ENCODE results near the gene RORC. TPM values are rescaled to one million over a fixed set of nuclear protein-coding genes. Genes with fewer than 3 reads are reported as not detected.

RORC gene
- total RNA-seq, 4 donors from 2014 or later, result 0.21 to 0.90 TPM; not detected in 2

- Histone ChIP-seq H3K27me3 (no peaks in the 10 kb centered on the region), H3K27ac (peak overlapping the region in 3 of 4 donors; percentile 56 to 67 (median 57)), H3K9me3 (no peaks in the 10 kb centered on the region), H3K4me1 (peaks cover 0 to 19% (median 0%) of the 10 kb centered on the region in 4 donors), H3K36me3 (peaks cover 0 to 6% (median 0%) of the 10 kb centered on the region in 3 donors), H3K4me3 (peak overlapping the region; percentile 54 to 69 (median 63))
- no peak for DNase-seq (ENCODE audit: low spot score in 2 of 2)
- WGBS, 2 donors, result 0% methylated on average over 46 to 50 of the region's 52 CpGs
- TF ChIP-seq CTCF (IDR thresholded peaks at IDR 0.05) (no peak), EP300 (IDR thresholded peaks at IDR 0.05) (no peak)
Measured at GRCh38 chr1:151790940-151791651, 40.5 kb downstream of the RORC start.

DNA sequence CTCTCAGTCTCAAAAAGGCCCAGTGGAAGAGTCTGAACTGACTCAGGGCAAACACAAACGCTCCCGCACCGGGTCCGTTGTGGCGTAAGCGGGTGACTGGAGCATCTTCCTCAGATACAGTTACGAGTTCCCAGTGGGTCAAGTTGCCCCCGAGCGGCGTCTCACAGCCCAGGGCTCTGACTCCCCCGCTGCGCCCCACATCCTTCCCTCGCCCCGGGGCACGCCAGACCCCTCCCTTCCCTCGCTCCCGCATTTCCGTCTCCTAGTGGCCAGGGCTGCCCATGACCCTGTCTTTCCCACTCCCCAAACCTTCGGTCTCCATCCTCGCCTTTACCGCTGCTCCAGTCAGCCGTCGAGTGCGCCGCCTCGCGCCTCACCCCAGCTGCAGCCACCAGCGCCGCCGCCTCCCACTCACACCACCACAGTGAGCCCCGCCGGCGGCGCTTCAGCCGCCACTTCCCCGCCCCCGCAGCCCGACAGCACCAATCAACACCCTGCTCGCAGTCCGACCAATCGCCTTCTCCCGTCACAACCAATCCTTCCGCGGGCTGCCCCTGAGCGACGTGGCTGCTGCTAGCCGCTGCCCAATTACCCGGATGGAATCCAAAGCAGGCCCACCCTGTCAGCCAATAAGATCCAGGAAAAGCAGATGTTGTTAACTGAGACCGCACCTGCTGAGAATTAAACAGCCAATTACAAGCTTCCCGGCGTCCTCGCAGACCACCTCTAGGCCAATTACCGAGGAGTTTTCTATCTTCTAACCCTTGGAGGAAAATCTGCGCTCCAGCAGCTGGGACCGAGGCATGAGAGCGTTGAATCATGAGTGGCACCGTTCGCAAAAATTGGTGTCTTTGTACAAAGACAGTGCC lies 41.3 kb downstream of the RORC start, which contains the start of gene TDRKH:
TSS of gene TDRKH (minus strand) at position 430 of the 869 bp plus-strand sequence. CDS start 7,478 bp downstream, outside the sequence.
- Histone ChIP-seq H3K36me3 (peaks cover 0 to 6% (median 0%) of the 10 kb centered on the region in 3 donors), H3K4me1 (peaks cover 0 to 19% (median 0%) of the 10 kb centered on the region in 4 donors), H3K27ac (peak within 1 kb of the TSS in 3 of 4 donors; percentile 56 to 71 (median 57)), H3K4me3 (peak within 1 kb of the TSS; percentile 54 to 69 (median 63)), H3K27me3 (no peaks in the 10 kb centered on the region), H3K9me3 (no peaks in the 10 kb centered on the region)
- TF ChIP-seq POLR2A (IDR thresholded peaks at IDR 0.05) (peak; percentile 10 to 74), CTCF (IDR thresholded peaks at IDR 0.05) (peak in 4 of 5 experiments; percentile 15 to 76 (median 36)), EP300 (IDR thresholded peaks at IDR 0.05) (peak; percentile 20 to 74)
- DNase-seq (ENCODE audit: low spot score in 2 of 2), result peak; percentile 95 to 97
- 1% methylated on average over 58 of the region's 58 CpGs for WGBS, 2 donors

GRCh38 chr1:151787689-151788088 lies 43.9 kb downstream of the RORC start:
- TF ChIP-seq EP300 (IDR thresholded peaks at IDR 0.05) (no peak), CTCF (IDR thresholded peaks at IDR 0.05) (no peak), POLR2A (IDR thresholded peaks at IDR 0.05) (no peak)
- DNase-seq (ENCODE audit: low spot score in 2 of 2), result no peak
- peaks cover 0 to 19% (median 0%) of the 10 kb centered on the region in 4 donors for H3K4me1 ChIP-seq
- H3K36me3 ChIP-seq, result peaks cover 0 to 2% (median 0%) of the 10 kb centered on the region in 3 donors
- H3K27ac ChIP-seq, result no peak overlapping the region
- no peaks in the 10 kb centered on the region for H3K9me3 ChIP-seq
- 89 to 91% methylated on average over 3 of the region's 3 CpGs for WGBS, 2 donors
- no peak overlapping the region for H3K4me3 ChIP-seq
- no peaks in the 10 kb centered on the region for H3K27me3 ChIP-seq

GRCh38 chr1:151783796-151784195 lies 47.8 kb downstream of the RORC start:
- peaks cover 0 to 41% (median 2%) of the 10 kb centered on the region in 3 donors for H3K36me3 ChIP-seq
- no peak for TF ChIP-seq EP300 (IDR thresholded peaks at IDR 0.05)
- no peak for TF ChIP-seq POLR2A (IDR thresholded peaks at IDR 0.05)
- TF ChIP-seq CTCF (IDR thresholded peaks at IDR 0.05), result no peak
- no peaks in the 10 kb centered on the region for H3K9me3 ChIP-seq
- 46 to 52% methylated on average over 2 of the region's 2 CpGs for WGBS, 2 donors
- H3K27me3 ChIP-seq, result no peaks in the 10 kb centered on the region
- H3K4me3 ChIP-seq, result no peak overlapping the region
- no peaks in the 10 kb centered on the region for H3K4me1 ChIP-seq
- DNase-seq (ENCODE audit: low spot score in 2 of 2), result no peak
- no peak overlapping the region for H3K27ac ChIP-seq
